HepG2 (cell line): ENCODE results near the gene GPAT3. TPM values are rescaled to one million over a fixed set of nuclear protein-coding genes. Genes with fewer than 3 reads are reported as not detected.

Source experiments
- CREB3 ChIP-seq: sonication (generic); formaldehyde crosslinking; IDR thresholded peaks from 2 replicates; pipeline ENCODE4 v1.5.0; 2020; ENCODE audit warnings: missing genetic modification reagents
- DRAP1 ChIP-seq: IDR thresholded peaks from 2 replicates; pipeline ENCODE4 v1.6.1; 2016; ENCODE audit warnings: missing genetic modification reagents, missing compliant biosample characterization
- KDM3A ChIP-seq: IDR thresholded peaks from 2 replicates; pipeline ENCODE4 v1.6.1; 2018; ENCODE audit warnings: low read depth, missing compliant biosample characterization
- ZBED4 ChIP-seq: sonication (generic); formaldehyde crosslinking; IDR thresholded peaks from 2 replicates; pipeline ENCODE4 v1.4.0; 2020; ENCODE audit warnings: missing genetic modification reagents, borderline replicate concordance
- ZBTB20 ChIP-seq: sonication (generic); formaldehyde crosslinking; IDR thresholded peaks from 2 replicates; pipeline ENCODE4 v1.8.1; 2023; ENCODE audit warnings: missing genetic modification reagents, low read depth, mild to moderate bottlenecking, borderline replicate concordance
- ZBTB4 ChIP-seq: sonication (generic); formaldehyde crosslinking; IDR thresholded peaks from 2 replicates; pipeline ENCODE4 v1.4.0; 2020; ENCODE audit warnings: missing genetic modification reagents, mild to moderate bottlenecking, borderline replicate concordance
- ZFP36 ChIP-seq: fragments of 150-350 bp; IDR thresholded peaks from 2 replicates; pipeline ENCODE4 v1.6.1; 2018; ENCODE audit warnings: borderline replicate concordance, low read length, low read depth; ENCODE audit not compliant: partially characterized antibody
- ZMYM2 ChIP-seq: sonication (generic); formaldehyde crosslinking; IDR thresholded peaks from 2 replicates; pipeline ENCODE4 v1.8.0; 2022; ENCODE audit warnings: mild to moderate bottlenecking, missing genetic modification reagents
- ZNF326 ChIP-seq: sonication (generic); formaldehyde crosslinking; IDR thresholded peaks from 2 replicates; pipeline ENCODE4 v1.4.0; 2020; ENCODE audit warnings: missing genetic modification reagents, borderline replicate concordance
- ZNF33B ChIP-seq: sonication (generic); formaldehyde crosslinking; IDR thresholded peaks from 2 replicates; pipeline ENCODE4 v1.5.1; 2020; ENCODE audit warnings: mild to moderate bottlenecking, missing genetic modification reagents
- ZNF800 ChIP-seq: sonication (generic); formaldehyde crosslinking; IDR thresholded peaks from 2 replicates; pipeline ENCODE4 v1.4.0; 2020; ENCODE audit warnings: missing genetic modification reagents
- polyA plus RNA-seq, 8 experiments: library from polyadenylated mRNA; depleted of rRNA in 3 of 8; stranded (reverse) in 7 of 8; unstranded in 1 of 8; fragments of >200 nt; fragmentation: Illumina TruSeq in 4 of 8; extraction: Trizol in 4 of 8; gene quantifications; 2 replicates each; pipeline versions ENCODE4 v1.2.1 to v1.2.3, GENCODE V29; 2011 to 2016; ENCODE audit warnings: low read depth in 4 of 8, missing spikeins in 1 of 8, mixed read lengths in 1 of 8; ENCODE audit not compliant: insufficient read depth in 1 of 8
- total RNA-seq, 5 experiments: library from RNA; depleted of rRNA; stranded (reverse); fragments of >200 nt; fragmentation: Illumina TruSeq; extraction: Trizol; gene quantifications; 2 replicates each; pipeline ENCODE4 v1.2.3, GENCODE V29; 2016; ENCODE audit warnings: low read depth in 1 of 5

The GPAT3 gene
- total and polyA plus RNA-seq, 2 of the 13 experiments (the other 11 are each of a cell fraction or from before 2014, with no cell fraction given): 2.4 to 2.6 TPM

- TF ChIP-seq KDM3A (CRISPR knock-in tag) (peak; percentile 57; the same call in 1 of the 2 replicates), CREB3 (CRISPR knock-in tag) (no peak), ZBTB20 (no peak), ZFP36 (no peak), ZBTB4 (CRISPR knock-in tag) (no peak), ZBED4 (CRISPR knock-in tag) (no peak; the same call in 1 of the 2 replicates), ZNF800 (CRISPR knock-in tag) (peak; percentile 99), ZNF33B (CRISPR knock-in tag) (no peak), DRAP1 (no peak), ZNF326 (CRISPR knock-in tag) (no peak), ZMYM2 (CRISPR knock-in tag) (0 out of 2 replicates have a peak, but pooled peaks have one; percentile 32)
Measured at GRCh38 chr4:83535520-83536361, at the start of gene GPAT3 (continued).
